ENCODE measurements around the gene PIK3C2G. TPM values are rescaled to one million over a fixed set of nuclear protein-coding genes. Genes with fewer than 3 reads are reported as not detected.

Gene PIK3C2G
- polyA plus RNA-seq, 4 donors: 0.52 to 6.8 (median 2.7) TPM

- Histone ChIP-seq H3K27ac (ENCODE audit: low read depth in 1 of 3, low read length in 2 of 3) (no peak overlapping the region), H3K27me3 (ENCODE audit: control insufficient read depth in 3 of 3, insufficient read depth in 3 of 3, low read length in 3 of 3) (no peaks in the 10 kb centered on the region), H3K36me3 (ENCODE audit: control insufficient read depth in 3 of 3, insufficient read depth in 2 of 3, low read depth in 1 of 3, low read length in 3 of 3) (no peaks in the 10 kb centered on the region), H3K4me3 (ENCODE audit: low read depth in 1 of 3, low read length in 3 of 3) (no peak overlapping the region), H3K4me1 (ENCODE audit: control insufficient read depth in 3 of 3, insufficient read depth in 2 of 3, low read depth in 1 of 3, low read length in 2 of 3) (no peaks in the 10 kb centered on the region), H3K9me3 (ENCODE audit: control insufficient read depth in 2 of 2, insufficient read depth in 1 of 2, low read depth in 1 of 2, low read length in 1 of 2) (no peaks in the 10 kb centered on the region)
- WGBS, 3 donors: 75 to 80% (median 79%) methylated on average over 1 of the region's 1 CpG
- FAIRE-seq (no peak), DNase-seq (no peak)
Observed at GRCh38 chr12:18559242-18559641, 297.9 kb downstream of the PIK3C2G start.

- no peaks in the 10 kb centered on the region for H3K9me3 ChIP-seq (ENCODE audit: control insufficient read depth in 2 of 2, insufficient read depth in 1 of 2, low read depth in 1 of 2, low read length in 1 of 2)
- no peaks in the 10 kb centered on the region for H3K27me3 ChIP-seq (ENCODE audit: control insufficient read depth in 3 of 3, insufficient read depth in 3 of 3, low read length in 3 of 3)
- no peaks in the 10 kb centered on the region for H3K4me1 ChIP-seq (ENCODE audit: control insufficient read depth in 3 of 3, insufficient read depth in 2 of 3, low read depth in 1 of 3, low read length in 2 of 3)
- DNase-seq (no peak), FAIRE-seq (no peak)
- no peak overlapping the region for H3K27ac ChIP-seq (ENCODE audit: low read depth in 1 of 3, low read length in 2 of 3)
- no peak overlapping the region for H3K4me3 ChIP-seq (ENCODE audit: low read depth in 1 of 3, low read length in 3 of 3)
- WGBS, 3 donors: 58 to 67% (median 61%) methylated on average over 4 of the region's 4 CpGs
- H3K36me3 ChIP-seq (ENCODE audit: control insufficient read depth in 3 of 3, insufficient read depth in 2 of 3, low read depth in 1 of 3, low read length in 3 of 3): no peaks in the 10 kb centered on the region
Observed at GRCh38 chr12:18562531-18562930, 301.2 kb downstream of the PIK3C2G start.

DNA sequence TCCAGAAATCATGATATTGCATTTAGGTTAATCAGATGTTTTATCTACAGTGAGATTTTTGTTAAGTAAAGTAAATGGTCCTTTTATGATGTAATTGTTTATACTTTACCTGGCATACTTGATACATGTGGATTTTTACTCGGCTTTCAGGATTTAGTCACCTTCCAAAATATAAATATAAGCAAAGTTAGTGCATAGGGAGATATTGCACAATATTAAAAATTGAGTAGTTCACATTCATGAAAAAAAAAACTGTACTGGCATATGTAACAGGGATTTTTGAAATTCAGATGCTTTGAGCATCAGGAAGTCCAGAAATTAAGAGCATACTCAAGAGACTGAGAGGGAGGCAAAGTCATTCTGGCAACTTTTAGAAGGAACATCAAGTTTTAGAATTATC is 303.0 kb downstream of the PIK3C2G start:
- no peaks in the 10 kb centered on the region for H3K9me3 ChIP-seq (ENCODE audit: control insufficient read depth in 2 of 2, insufficient read depth in 1 of 2, low read depth in 1 of 2, low read length in 1 of 2)
- DNase-seq (no peak), FAIRE-seq (no peak)
- H3K36me3 ChIP-seq (ENCODE audit: control insufficient read depth in 3 of 3, insufficient read depth in 2 of 3, low read depth in 1 of 3, low read length in 3 of 3): no peaks in the 10 kb centered on the region
- WGBS, 3 donors: 76 to 85% (median 82%) methylated on average over 1 of the region's 1 CpG
- H3K4me3 ChIP-seq (ENCODE audit: low read depth in 1 of 3, low read length in 3 of 3): no peak overlapping the region
- H3K4me1 ChIP-seq (ENCODE audit: control insufficient read depth in 3 of 3, insufficient read depth in 2 of 3, low read depth in 1 of 3, low read length in 2 of 3): no peaks in the 10 kb centered on the region
- no peaks in the 10 kb centered on the region for H3K27me3 ChIP-seq (ENCODE audit: control insufficient read depth in 3 of 3, insufficient read depth in 3 of 3, low read length in 3 of 3)
- no peak overlapping the region for H3K27ac ChIP-seq (ENCODE audit: low read depth in 1 of 3, low read length in 2 of 3)

GRCh38 chr12:18567787-18568186 is 306.5 kb downstream of the PIK3C2G start:
- H3K27ac ChIP-seq (ENCODE audit: low read depth in 1 of 3, low read length in 2 of 3): no peak overlapping the region
- no peaks in the 10 kb centered on the region for H3K9me3 ChIP-seq (ENCODE audit: control insufficient read depth in 2 of 2, insufficient read depth in 1 of 2, low read depth in 1 of 2, low read length in 1 of 2)
- WGBS, 3 donors: 53 to 79% (median 62%) methylated on average over 2 of the region's 2 CpGs
- no peaks in the 10 kb centered on the region for H3K36me3 ChIP-seq (ENCODE audit: control insufficient read depth in 3 of 3, insufficient read depth in 2 of 3, low read depth in 1 of 3, low read length in 3 of 3)
- FAIRE-seq: no peak
- no peak for DNase-seq
- H3K4me3 ChIP-seq (ENCODE audit: low read depth in 1 of 3, low read length in 3 of 3): no peak overlapping the region
- no peaks in the 10 kb centered on the region for H3K27me3 ChIP-seq (ENCODE audit: control insufficient read depth in 3 of 3, insufficient read depth in 3 of 3, low read length in 3 of 3)
- no peaks in the 10 kb centered on the region for H3K4me1 ChIP-seq (ENCODE audit: control insufficient read depth in 3 of 3, insufficient read depth in 2 of 3, low read depth in 1 of 3, low read length in 2 of 3)

GRCh38 chr12:18570543-18570942 is 309.2 kb downstream of the PIK3C2G start:
- H3K27me3 ChIP-seq (ENCODE audit: control insufficient read depth in 3 of 3, insufficient read depth in 3 of 3, low read length in 3 of 3): no peaks in the 10 kb centered on the region
- no peaks in the 10 kb centered on the region for H3K4me1 ChIP-seq (ENCODE audit: control insufficient read depth in 3 of 3, insufficient read depth in 2 of 3, low read depth in 1 of 3, low read length in 2 of 3)
- DNase-seq: no peak
- no peaks in the 10 kb centered on the region for H3K36me3 ChIP-seq (ENCODE audit: control insufficient read depth in 3 of 3, insufficient read depth in 2 of 3, low read depth in 1 of 3, low read length in 3 of 3)
- H3K9me3 ChIP-seq (ENCODE audit: control insufficient read depth in 2 of 2, insufficient read depth in 1 of 2, low read depth in 1 of 2, low read length in 1 of 2): no peaks in the 10 kb centered on the region
- FAIRE-seq: no peak
- no peak overlapping the region for H3K27ac ChIP-seq (ENCODE audit: low read depth in 1 of 3, low read length in 2 of 3)
- H3K4me3 ChIP-seq (ENCODE audit: low read depth in 1 of 3, low read length in 3 of 3): no peak overlapping the region
- 92 to 95% (median 94%) methylated on average over 4 of the region's 4 CpGs for WGBS, 3 donors

- Histone ChIP-seq H3K36me3 (ENCODE audit: control insufficient read depth in 3 of 3, insufficient read depth in 2 of 3, low read depth in 1 of 3, low read length in 3 of 3) (no peaks in the 10 kb centered on the region), H3K4me1 (ENCODE audit: control insufficient read depth in 3 of 3, insufficient read depth in 2 of 3, low read depth in 1 of 3, low read length in 2 of 3) (no peaks in the 10 kb centered on the region), H3K9me3 (ENCODE audit: control insufficient read depth in 2 of 2, insufficient read depth in 1 of 2, low read depth in 1 of 2, low read length in 1 of 2) (no peaks in the 10 kb centered on the region), H3K27me3 (ENCODE audit: control insufficient read depth in 3 of 3, insufficient read depth in 3 of 3, low read length in 3 of 3) (no peaks in the 10 kb centered on the region), H3K4me3 (ENCODE audit: low read depth in 1 of 3, low read length in 3 of 3) (no peak overlapping the region), H3K27ac (ENCODE audit: low read depth in 1 of 3, low read length in 2 of 3) (no peak overlapping the region)
- WGBS, 3 donors: 63 to 84% (median 71%) methylated on average over 1 of the region's 1 CpG
- no peak for FAIRE-seq
- DNase-seq: no peak
Observed at GRCh38 chr12:18576104-18576626, 314.8 kb downstream of the PIK3C2G start.

- Histone ChIP-seq H3K36me3 (ENCODE audit: control insufficient read depth in 3 of 3, insufficient read depth in 2 of 3, low read depth in 1 of 3, low read length in 3 of 3) (no peaks in the 10 kb centered on the region), H3K27me3 (ENCODE audit: control insufficient read depth in 3 of 3, insufficient read depth in 3 of 3, low read length in 3 of 3) (no peaks in the 10 kb centered on the region), H3K4me3 (ENCODE audit: low read depth in 1 of 3, low read length in 3 of 3) (no peak overlapping the region), H3K4me1 (ENCODE audit: control insufficient read depth in 3 of 3, insufficient read depth in 2 of 3, low read depth in 1 of 3, low read length in 2 of 3) (no peaks in the 10 kb centered on the region), H3K9me3 (ENCODE audit: control insufficient read depth in 2 of 2, insufficient read depth in 1 of 2, low read depth in 1 of 2, low read length in 1 of 2) (no peaks in the 10 kb centered on the region), H3K27ac (ENCODE audit: low read depth in 1 of 3, low read length in 2 of 3) (no peak overlapping the region)
- DNase-seq (no peak), FAIRE-seq (no peak)
- WGBS, 3 donors: 81 to 87% (median 83%) methylated on average over 1 of the region's 1 CpG
Observed at GRCh38 chr12:18576648-18577047, 315.3 kb downstream of the PIK3C2G start.

DNA sequence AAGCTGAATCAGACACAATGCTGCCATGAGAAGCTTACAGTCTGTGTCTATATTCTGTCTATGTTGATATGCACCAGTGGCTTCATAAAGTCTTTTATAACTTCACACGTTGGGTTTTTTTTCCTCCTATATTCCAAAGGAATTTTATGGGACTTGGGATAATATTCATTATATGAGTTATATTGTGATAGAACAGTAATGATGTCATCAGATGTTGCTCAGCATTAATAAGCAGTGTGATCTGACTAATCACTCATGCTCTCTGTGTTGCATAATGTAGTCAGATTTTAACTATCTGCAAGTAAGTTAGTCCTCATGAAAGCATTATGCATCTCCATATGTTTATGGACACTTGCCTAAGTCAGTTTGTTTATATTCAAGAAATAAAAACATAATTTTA is 316.9 kb downstream of the PIK3C2G start:
- H3K4me3 ChIP-seq (ENCODE audit: low read depth in 1 of 3, low read length in 3 of 3): no peak overlapping the region
- H3K9me3 ChIP-seq (ENCODE audit: control insufficient read depth in 2 of 2, insufficient read depth in 1 of 2, low read depth in 1 of 2, low read length in 1 of 2): peaks cover 0 to 10% of the 10 kb centered on the region in 2 donors
- DNase-seq (no peak), FAIRE-seq (no peak)
- no peaks in the 10 kb centered on the region for H3K4me1 ChIP-seq (ENCODE audit: control insufficient read depth in 3 of 3, insufficient read depth in 2 of 3, low read depth in 1 of 3, low read length in 2 of 3)
- no peaks in the 10 kb centered on the region for H3K36me3 ChIP-seq (ENCODE audit: control insufficient read depth in 3 of 3, insufficient read depth in 2 of 3, low read depth in 1 of 3, low read length in 3 of 3)
- 46 to 65% (median 60%) methylated on average over 1 of the region's 1 CpG for WGBS, 3 donors
- H3K27me3 ChIP-seq (ENCODE audit: control insufficient read depth in 3 of 3, insufficient read depth in 3 of 3, low read length in 3 of 3): no peaks in the 10 kb centered on the region
- no peak overlapping the region for H3K27ac ChIP-seq (ENCODE audit: low read depth in 1 of 3, low read length in 2 of 3)

- no peak overlapping the region for H3K4me3 ChIP-seq (ENCODE audit: low read depth in 1 of 3, low read length in 3 of 3)
- H3K9me3 ChIP-seq (ENCODE audit: control insufficient read depth in 2 of 2, insufficient read depth in 1 of 2, low read depth in 1 of 2, low read length in 1 of 2): peaks cover 0 to 21% of the 10 kb centered on the region in 2 donors
- FAIRE-seq: no peak
- H3K4me1 ChIP-seq (ENCODE audit: control insufficient read depth in 3 of 3, insufficient read depth in 2 of 3, low read depth in 1 of 3, low read length in 2 of 3): no peaks in the 10 kb centered on the region
- 70 to 82% (median 81%) methylated on average over 3 of the region's 3 CpGs for WGBS, 3 donors
- no peak overlapping the region for H3K27ac ChIP-seq (ENCODE audit: low read depth in 1 of 3, low read length in 2 of 3)
- no peaks in the 10 kb centered on the region for H3K36me3 ChIP-seq (ENCODE audit: control insufficient read depth in 3 of 3, insufficient read depth in 2 of 3, low read depth in 1 of 3, low read length in 3 of 3)
- H3K27me3 ChIP-seq (ENCODE audit: control insufficient read depth in 3 of 3, insufficient read depth in 3 of 3, low read length in 3 of 3): no peaks in the 10 kb centered on the region
- DNase-seq: no peak
Observed at GRCh38 chr12:18580291-18580690, 319.0 kb downstream of the PIK3C2G start.
